GM21360 (cell line): ENCODE data around the gene ACTR3C.

Experiments
- ATAC-seq: cut with Tn5 transposase; IDR thresholded peaks from one replicate; pipeline ENCODE4 v1.9.1; 2021; ENCODE audit warnings: mild to moderate bottlenecking, moderate library complexity; ENCODE audit not compliant: unreplicated experiment

Gene ACTR3C

GRCh38 chr7:150322833-150323681, at the start of gene ACTR3C, which contains the start of gene LRRC61:
Gene ACTR3C, minus strand, starts transcription at chr7:150323545. Its CDS starts 28,249 bp downstream, at chr7:150295296.
Gene LRRC61, plus strand, starts transcription at chr7:150323355. Its CDS starts 13,507 bp downstream, at chr7:150336862.
- ATAC-seq = peak; percentile 47

- no peak for ATAC-seq
Measured at GRCh38 chr7:150372271-150373048, 49.1 kb upstream of the ACTR3C start.

- no peak for ATAC-seq
Measured at GRCh38 chr7:150371996-150372270, 48.6 kb upstream of the ACTR3C start.

GRCh38 chr7:150371131-150371995, 48.0 kb upstream of the ACTR3C start:
- no peak for ATAC-seq

GRCh38 chr7:150370612-150371071, 47.3 kb upstream of the ACTR3C start:
- ATAC-seq = no peak

- no peak for ATAC-seq
Measured at GRCh38 chr7:150369748-150370501, 46.6 kb upstream of the ACTR3C start.

GRCh38 chr7:150368884-150369747, 45.8 kb upstream of the ACTR3C start:
- ATAC-seq = peak; percentile 5

GRCh38 chr7:150368096-150368883, 44.9 kb upstream of the ACTR3C start, which contains the start of gene REPIN1:
Gene REPIN1, plus strand, starts transcription at chr7:150368822. Its CDS starts 890 bp downstream, at chr7:150369712.
- ATAC-seq = peak; percentile 43

GRCh38 chr7:150367677-150368095, 44.3 kb upstream of the ACTR3C start:
- peak; percentile 26 for ATAC-seq

GRCh38 chr7:150365673-150366398, 42.5 kb upstream of the ACTR3C start:
- no peak for ATAC-seq

- no peak for ATAC-seq
Measured at GRCh38 chr7:150365194-150365593, 41.8 kb upstream of the ACTR3C start.

GRCh38 chr7:150363872-150364271, 40.5 kb upstream of the ACTR3C start:
- no peak for ATAC-seq

- ATAC-seq = no peak
Measured at GRCh38 chr7:150363370-150363769, 40.0 kb upstream of the ACTR3C start.

GRCh38 chr7:150361807-150362621, 38.7 kb upstream of the ACTR3C start:
- no peak for ATAC-seq

- ATAC-seq = no peak
Measured at GRCh38 chr7:150361402-150361801, 38.1 kb upstream of the ACTR3C start.

GRCh38 chr7:150360363-150361058, 37.2 kb upstream of the ACTR3C start:
- ATAC-seq = no peak
